Mucosa of descending colon (tissue), 3 donors: Measurements from ENCODE around the gene MCAM. TPM values are rescaled to one million over a fixed set of nuclear protein-coding genes. Genes with fewer than 3 reads are reported as not detected.

Experiments used
- ATAC-seq: fragments of 200-7000 bp; cut with Tn5 transposase; one replicate; pipeline ENCODE4 v1.9.1; 2020; ENCODE audit warnings: mild to moderate bottlenecking, moderate library complexity
- DNase-seq, 3 donors: peaks; one replicate each; pipeline ENCODE4 v3.0.0-alpha.2; 2020
- H3K36me3 ChIP-seq: fragments of 200-600 bp; one replicate; pipeline ENCODE4 v1.8.0; 2021; ENCODE audit warnings: low read depth, mild to moderate bottlenecking
- H3K4me1 ChIP-seq: fragments of 200-600 bp; one replicate; pipeline ENCODE4 v1.8.0; 2021; ENCODE audit warnings: low read depth, mild to moderate bottlenecking
- H3K4me3 ChIP-seq: fragments of 200-600 bp; one replicate; pipeline ENCODE4 v1.8.0; 2021; ENCODE audit warnings: mild to moderate bottlenecking
- H3K9me3 ChIP-seq: fragments of 200-600 bp; one replicate; pipeline ENCODE4 v1.8.0; 2021; ENCODE audit warnings: mild to moderate bottlenecking
- intact Hi-C, 2 donors: fragments of 100-400 bp; cut with DNase I in 1 of 2; cut with micrococcal nuclease in 1 of 2; formaldehyde crosslinking; loops; one replicate each; pipeline versions ENCODE4 v1.11.0 to v1.11.1; 2022; cut with DNase I, micrococcal nuclease
- total RNA-seq, 3 donors: library from RNA; stranded (reverse); fragmentation: NEBNext Ultra II Directional in 2 of 3; extraction: Animal tissue kit (Norgen Biotek cat#: 25700) in 2 of 3; gene quantifications; one replicate each; pipeline versions ENCODE4 v1.2.1 to v1.2.4, GENCODE V29; 2021 to 2023
- TF ChIP-seq, protein P1 (sequence below): fragments of 200-600 bp; IDR thresholded peaks from one replicate; pipeline ENCODE4 v1.8.0; 2022; ENCODE audit warnings: antibody characterized with exemption, mild to moderate bottlenecking
- donor health status: DM: no; HTN: no; CAD: no; lungs with moderate emphysema.
- donor health status: DM: no; HTN: no; CAD: no.
- donor health status: DM: no; HTN: yes; CAD: no.

Gene MCAM
- total RNA-seq, 3 donors from 2014 or later: 9.7 to 186 (median 32.5) TPM

DNA sequence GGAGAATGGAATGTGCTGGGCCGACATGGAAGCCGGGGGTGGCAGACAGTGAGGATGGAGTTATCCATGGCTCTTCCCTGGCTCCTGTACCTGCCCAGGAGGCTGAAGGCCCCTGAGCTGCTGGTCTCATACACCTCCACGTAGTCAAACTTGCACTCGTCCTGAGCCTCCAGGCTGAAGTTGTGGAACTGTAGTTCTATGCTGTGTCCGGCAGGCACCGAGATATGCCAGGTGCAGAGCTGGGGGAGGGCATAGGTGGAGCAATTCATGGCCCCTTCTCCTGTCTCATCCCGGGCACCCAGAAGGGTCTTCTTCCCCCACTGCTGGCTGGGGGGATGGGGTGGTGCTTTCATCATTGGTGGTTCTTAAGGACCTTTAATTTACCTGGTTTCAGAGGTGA is 26.8 kb upstream of the MCAM start:
- no peak for DNase-seq

DNA sequence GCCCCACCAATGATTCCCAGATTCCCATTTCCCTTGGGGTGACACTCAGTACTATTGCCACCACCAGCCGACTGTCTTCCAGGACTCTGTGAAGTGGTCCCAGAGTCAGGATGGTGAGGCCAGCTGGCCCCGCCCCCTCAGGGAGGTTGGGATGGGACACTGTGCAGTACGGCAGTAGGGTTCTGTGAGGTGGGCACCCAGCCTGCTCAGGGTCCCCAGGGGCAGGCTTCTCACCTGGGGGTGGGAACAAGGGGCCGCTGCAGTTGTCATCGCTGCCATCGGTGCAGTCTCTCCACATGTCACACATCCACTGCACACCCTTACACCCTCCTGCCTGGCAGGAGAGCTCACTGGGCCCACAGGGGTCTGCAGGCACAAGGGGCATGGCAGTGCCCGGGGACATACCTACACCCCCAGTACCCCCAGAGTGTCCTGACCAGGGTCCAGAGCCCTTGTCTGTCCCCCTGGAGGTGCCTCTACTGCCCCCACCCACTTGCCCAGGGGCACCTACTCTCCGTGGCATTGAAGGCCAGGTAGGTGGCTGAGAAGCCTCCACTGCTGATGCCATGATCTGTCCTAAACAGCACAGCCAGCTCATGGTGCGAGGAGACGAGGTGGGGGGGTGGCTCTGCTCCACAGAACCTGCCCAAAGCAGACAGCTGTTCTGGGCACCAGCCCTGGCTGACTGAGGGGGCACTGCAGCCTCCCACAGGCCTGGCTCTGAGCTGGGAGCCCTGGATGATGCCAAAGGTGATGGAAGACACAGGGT is 25.6 kb upstream of the MCAM start:
- DNase-seq (no peak), ATAC-seq (no peak)
- H3K9me3 ChIP-seq: no peaks in the 10 kb centered on the region
- H3K36me3 ChIP-seq: no peaks in the 10 kb centered on the region
- TF ChIP-seq, protein P1, sequence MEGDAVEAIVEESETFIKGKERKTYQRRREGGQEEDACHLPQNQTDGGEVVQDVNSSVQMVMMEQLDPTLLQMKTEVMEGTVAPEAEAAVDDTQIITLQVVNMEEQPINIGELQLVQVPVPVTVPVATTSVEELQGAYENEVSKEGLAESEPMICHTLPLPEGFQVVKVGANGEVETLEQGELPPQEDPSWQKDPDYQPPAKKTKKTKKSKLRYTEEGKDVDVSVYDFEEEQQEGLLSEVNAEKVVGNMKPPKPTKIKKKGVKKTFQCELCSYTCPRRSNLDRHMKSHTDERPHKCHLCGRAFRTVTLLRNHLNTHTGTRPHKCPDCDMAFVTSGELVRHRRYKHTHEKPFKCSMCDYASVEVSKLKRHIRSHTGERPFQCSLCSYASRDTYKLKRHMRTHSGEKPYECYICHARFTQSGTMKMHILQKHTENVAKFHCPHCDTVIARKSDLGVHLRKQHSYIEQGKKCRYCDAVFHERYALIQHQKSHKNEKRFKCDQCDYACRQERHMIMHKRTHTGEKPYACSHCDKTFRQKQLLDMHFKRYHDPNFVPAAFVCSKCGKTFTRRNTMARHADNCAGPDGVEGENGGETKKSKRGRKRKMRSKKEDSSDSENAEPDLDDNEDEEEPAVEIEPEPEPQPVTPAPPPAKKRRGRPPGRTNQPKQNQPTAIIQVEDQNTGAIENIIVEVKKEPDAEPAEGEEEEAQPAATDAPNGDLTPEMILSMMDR: no peak
- intact Hi-C loops: no loop called here
- H3K4me3 ChIP-seq: no peak overlapping the region
- H3K4me1 ChIP-seq: peaks cover 21% of the 10 kb centered on the region

More for the DNA sequence above, 26.8 kb upstream of the MCAM start:
- no peaks in the 10 kb centered on the region for H3K36me3 ChIP-seq
- H3K4me1 ChIP-seq: peaks cover 21% of the 10 kb centered on the region
- no peak for ATAC-seq
- intact Hi-C loops: no loop called here
- no peaks in the 10 kb centered on the region for H3K9me3 ChIP-seq
- TF ChIP-seq, protein P1: no peak
- H3K4me3 ChIP-seq: no peak overlapping the region

DNA sequence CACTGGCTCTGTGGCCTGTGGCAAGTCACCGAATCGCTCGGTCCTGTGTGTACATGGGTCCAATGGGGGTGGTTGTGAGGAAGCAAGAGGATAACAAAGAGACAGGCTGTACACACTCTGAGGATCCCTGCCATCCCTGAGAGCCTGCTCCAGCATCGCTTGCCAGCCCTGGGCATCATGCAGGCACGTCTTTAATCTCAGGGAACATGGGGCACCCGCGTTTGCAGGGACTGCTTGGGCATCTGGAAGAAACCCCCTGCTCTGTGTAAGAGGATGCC is 25.0 kb upstream of the MCAM start:
- H3K4me1 ChIP-seq: peaks cover 21% of the 10 kb centered on the region
- intact Hi-C loops: no loop called here
- no peaks in the 10 kb centered on the region for H3K36me3 ChIP-seq
- TF ChIP-seq, protein P1: no peak
- DNase-seq (no peak), ATAC-seq (no peak)
- H3K9me3 ChIP-seq: no peaks in the 10 kb centered on the region
- no peak overlapping the region for H3K4me3 ChIP-seq

DNA sequence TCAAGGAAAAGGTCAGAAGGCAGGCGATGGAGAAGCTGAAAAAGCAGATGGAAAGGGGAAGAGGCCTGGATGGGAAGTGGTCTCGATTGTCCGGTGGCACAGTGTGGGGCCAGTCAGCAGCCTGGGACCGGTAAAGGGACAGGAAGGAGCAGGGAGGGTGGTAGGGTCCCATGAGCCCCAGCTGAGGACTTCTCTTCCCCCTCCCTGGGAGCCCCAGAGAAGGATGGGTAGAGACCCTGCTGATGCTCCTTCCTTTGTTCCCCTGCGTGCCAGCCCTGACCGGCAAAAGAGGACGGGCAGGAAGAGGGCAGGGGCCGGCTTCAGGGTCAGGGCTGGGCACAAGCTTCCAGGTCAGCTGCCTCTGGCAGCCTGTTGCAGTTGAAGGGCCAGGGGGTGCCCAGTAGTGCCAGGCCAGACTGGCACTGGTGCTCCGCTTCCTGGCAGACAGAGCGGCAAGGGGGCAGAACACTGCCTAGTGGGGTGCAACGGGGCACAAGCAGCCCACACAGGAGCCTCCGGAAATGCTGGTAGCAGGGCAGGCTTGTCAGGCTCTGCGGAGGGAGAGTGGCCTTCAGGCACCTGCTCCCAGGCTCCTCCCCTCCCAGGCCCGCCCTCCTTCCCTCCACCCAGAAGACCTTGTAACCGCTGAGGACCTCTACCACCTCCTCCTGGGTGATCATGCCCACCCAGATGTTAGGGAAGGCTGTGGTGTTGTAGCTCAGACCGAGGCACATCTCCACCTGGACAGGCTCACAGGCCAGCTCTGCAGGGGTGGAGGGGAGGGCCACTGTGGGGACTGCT is 24.5 kb upstream of the MCAM start:
- TF ChIP-seq, protein P1: no peak
- peaks cover 21% of the 10 kb centered on the region for H3K4me1 ChIP-seq
- intact Hi-C loops: no loop called here
- no peaks in the 10 kb centered on the region for H3K9me3 ChIP-seq
- no peak for ATAC-seq
- no peak overlapping the region for H3K4me3 ChIP-seq
- DNase-seq: no peak
- no peaks in the 10 kb centered on the region for H3K36me3 ChIP-seq

DNA sequence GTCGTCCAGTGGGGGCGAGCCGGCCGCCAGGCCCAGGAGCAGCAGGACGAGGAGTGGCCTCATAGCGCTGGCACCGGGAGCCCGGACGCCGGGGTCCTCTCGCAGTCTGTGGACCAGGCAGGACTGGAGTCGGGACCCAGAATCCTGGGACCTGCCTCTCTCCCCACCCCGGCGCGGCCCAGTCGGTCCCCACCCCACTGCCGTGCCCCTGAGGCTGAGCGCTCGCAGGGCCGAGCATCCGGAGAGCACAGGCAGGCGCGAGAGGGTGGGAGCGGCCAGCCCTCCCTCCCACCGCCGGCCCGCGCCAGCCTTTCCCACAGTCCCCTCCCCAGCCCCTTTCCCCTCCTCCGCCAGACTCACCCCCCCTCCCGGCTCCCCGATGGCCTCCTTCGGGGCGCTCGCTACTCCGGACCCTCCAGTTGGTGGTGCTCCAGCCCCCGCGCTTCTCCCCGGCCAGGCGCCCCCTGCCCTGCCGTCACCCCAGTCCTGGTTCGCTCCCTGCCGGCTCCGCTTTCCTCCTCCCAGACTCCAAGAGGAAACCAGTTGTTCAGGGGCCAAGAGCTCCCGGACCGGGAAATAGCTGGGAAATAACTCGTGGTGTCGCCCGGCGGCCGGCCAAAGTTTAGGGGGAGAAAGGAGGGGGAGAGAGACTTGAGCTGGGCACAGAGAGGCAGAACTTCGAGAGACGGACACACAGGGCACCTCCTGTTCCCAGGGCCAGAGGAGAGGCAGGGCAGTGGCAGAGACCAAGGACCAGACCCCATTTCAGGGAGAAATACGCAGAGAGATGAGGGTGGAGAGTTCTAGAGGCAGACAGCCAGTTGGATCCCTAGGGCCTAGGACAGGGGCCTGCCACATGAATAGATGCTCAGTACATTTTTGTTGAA is 23.6 kb upstream of the MCAM start, which contains the start of gene C1QTNF5:
Gene C1QTNF5, minus strand, starts transcription at position 549 of the 887 bp plus-strand sequence. Its CDS starts 486 bp downstream, at position 63.
- Histone ChIP-seq H3K4me3 (peak within 1 kb of the TSS; percentile 15), H3K36me3 (no peaks in the 10 kb centered on the region), H3K9me3 (no peaks in the 10 kb centered on the region), H3K4me1 (peaks cover 22% of the 10 kb centered on the region)
- intact Hi-C loops: no loop called here
- peak; percentile 69 to 80 (median 79) for DNase-seq
- peak; percentile 40 for ATAC-seq
- TF ChIP-seq, protein P1: no peak
